ENCODE measurements around the gene TMED1.

The TMED1 gene

DNA sequence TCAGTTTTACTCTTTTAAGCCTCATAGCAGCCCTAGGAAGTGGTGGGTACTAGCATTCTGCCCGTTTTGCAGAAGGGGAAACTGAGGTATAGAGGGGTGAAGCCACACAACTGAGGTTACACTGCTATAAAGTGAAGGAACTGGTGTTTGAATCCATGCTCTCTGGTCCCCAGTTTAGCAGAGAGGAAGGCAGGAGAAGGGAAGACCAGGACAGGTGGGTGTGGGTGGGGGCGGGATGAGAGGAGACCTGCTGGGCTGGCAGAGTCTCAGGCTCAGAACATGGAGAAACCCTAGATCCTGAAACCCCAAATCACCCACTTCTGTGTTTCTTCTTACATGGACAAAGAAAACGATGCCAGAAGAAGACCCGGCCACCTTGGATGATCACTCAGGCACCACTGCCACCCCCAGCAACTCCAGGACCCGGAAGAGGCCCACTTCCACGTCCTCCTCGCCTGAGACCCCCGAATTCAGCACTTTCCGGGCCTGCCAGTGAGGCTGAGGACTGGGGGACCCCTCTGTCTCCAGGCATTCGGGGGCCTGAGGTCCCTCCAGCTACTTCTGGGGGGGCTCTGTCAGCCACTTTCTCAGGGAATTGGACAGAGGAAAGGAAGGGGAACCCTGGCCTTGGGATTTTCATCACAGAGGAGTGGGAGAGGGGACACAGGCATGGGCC is 33.0 kb upstream of the TMED1 start:
- H3K4me3 ChIP-seq (ENCODE audit: control insufficient read depth, low read depth, low read length), result no peak overlapping the region
- TF ChIP-seq, protein P1, sequence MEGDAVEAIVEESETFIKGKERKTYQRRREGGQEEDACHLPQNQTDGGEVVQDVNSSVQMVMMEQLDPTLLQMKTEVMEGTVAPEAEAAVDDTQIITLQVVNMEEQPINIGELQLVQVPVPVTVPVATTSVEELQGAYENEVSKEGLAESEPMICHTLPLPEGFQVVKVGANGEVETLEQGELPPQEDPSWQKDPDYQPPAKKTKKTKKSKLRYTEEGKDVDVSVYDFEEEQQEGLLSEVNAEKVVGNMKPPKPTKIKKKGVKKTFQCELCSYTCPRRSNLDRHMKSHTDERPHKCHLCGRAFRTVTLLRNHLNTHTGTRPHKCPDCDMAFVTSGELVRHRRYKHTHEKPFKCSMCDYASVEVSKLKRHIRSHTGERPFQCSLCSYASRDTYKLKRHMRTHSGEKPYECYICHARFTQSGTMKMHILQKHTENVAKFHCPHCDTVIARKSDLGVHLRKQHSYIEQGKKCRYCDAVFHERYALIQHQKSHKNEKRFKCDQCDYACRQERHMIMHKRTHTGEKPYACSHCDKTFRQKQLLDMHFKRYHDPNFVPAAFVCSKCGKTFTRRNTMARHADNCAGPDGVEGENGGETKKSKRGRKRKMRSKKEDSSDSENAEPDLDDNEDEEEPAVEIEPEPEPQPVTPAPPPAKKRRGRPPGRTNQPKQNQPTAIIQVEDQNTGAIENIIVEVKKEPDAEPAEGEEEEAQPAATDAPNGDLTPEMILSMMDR (conservative IDR thresholded peaks at IDR 0.05; ENCODE audit: control insufficient read depth, insufficient read depth, low read depth, low read length), result no peak

DNA sequence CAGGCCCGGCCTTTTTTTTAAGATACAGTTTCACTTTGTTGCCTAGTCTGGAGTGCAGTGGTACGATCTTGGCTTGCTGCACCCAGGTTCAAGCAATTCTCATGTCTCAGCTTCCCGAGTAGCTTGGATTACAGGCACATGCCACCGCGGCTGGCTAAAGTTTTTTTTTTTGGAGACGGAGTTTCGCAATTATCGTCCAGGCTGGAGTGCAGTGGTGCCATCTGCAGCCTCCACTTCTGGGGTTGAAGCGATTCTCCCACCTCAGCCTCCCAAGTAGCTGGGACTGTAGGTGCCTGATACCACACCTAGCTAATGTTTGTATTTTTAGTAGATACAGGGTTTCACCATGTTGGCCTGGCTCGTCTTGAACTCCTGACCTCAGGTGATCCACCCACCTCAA is 30.5 kb upstream of the TMED1 start:
- TF ChIP-seq, protein P1 (conservative IDR thresholded peaks at IDR 0.05; ENCODE audit: control insufficient read depth, insufficient read depth, low read depth, low read length), result no peak
- DNase-seq (ENCODE audit: low read depth), result no peak
- no peak overlapping the region for H3K4me3 ChIP-seq (ENCODE audit: control insufficient read depth, low read depth, low read length)

More for the DNA sequence above, 33.0 kb upstream of the TMED1 start:
- DNase-seq (ENCODE audit: low read depth), result no peak

DNA sequence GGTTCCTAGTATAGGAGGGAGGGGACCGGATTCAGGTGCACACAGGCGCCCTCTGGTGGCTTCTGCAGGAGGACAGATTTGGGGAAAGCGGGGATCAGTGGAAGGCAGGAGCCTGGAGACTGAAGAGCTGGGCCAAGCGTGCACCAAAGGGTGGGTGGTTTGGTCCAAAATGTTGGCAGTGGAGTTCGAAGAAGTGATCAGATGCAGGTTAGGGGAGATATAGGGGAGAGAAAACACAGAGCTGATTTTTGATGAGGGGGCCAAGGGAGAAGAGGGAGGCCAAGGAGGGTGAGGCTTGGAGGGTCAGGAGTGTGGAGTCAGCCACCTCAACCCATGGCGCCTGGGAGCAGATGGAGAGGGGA is 28.5 kb upstream of the TMED1 start:
- DNase-seq (ENCODE audit: low read depth), result peak; percentile 71
- TF ChIP-seq, protein P1 (conservative IDR thresholded peaks at IDR 0.05; ENCODE audit: control insufficient read depth, insufficient read depth, low read depth, low read length), result peak; percentile 91
- H3K4me3 ChIP-seq (ENCODE audit: control insufficient read depth, low read depth, low read length), result no peak overlapping the region

DNA sequence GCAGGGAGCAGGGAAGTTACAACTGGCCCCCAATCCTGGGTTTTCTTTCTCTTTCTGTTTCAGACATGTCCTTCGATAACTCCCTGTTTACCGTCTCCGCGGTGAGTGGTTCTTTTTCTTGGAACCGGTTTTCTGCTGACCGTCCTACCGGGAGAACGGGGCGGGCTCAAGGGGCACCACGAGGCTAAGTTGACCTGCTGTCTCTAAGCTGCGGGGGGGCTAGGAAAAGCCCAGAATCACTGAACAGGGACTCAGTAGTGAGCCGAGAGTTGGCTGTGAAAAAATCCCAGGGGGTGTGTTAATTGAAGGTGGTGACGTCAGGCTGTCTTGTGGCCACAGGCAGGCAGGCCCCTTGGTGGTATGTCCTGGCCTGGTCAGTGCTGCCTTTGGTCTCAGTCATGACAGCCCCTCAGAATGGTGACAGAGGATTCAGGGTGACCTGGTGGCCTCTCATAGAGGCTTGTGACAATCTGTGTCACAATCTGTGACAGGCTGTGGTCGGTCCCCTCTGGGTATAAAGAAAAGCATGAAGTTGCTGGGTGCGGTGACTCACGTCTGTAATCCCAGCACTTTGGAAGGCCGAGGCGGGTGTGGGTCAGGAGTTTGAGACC is 27.2 kb upstream of the TMED1 start:
- H3K4me3 ChIP-seq (ENCODE audit: control insufficient read depth, low read depth, low read length), result no peak overlapping the region
- TF ChIP-seq, protein P1 (conservative IDR thresholded peaks at IDR 0.05; ENCODE audit: control insufficient read depth, insufficient read depth, low read depth, low read length), result no peak
- peak; percentile 72 for DNase-seq (ENCODE audit: low read depth)

DNA sequence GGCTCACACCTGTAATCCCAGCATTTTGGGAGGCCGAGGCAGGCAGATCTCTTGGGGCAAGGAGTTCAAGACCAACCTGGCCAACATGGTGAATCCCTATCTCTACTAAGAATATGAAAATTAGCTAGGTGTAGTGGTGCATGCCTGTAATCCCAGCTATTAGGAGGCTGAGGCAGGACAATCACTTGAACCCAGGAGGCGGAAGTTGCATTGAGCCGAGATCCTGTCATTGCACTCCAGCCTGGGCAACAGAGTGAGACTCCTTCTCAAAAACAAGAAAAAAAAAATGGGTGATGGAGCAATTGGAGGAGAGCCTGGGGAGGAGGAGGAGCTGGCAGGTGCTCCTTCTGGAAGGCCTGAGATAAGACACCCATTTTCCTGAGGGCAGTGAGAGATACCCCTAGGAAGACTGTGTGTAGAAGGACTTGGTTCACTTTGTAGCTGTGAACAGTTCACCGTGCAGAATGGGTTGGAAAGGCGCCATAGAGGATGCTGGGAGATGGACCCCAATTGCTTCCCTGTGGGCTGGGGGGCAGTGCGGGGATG is 26.6 kb upstream of the TMED1 start:
- no peak for DNase-seq (ENCODE audit: low read depth)
- TF ChIP-seq, protein P1 (conservative IDR thresholded peaks at IDR 0.05; ENCODE audit: control insufficient read depth, insufficient read depth, low read depth, low read length), result no peak
- H3K4me3 ChIP-seq (ENCODE audit: control insufficient read depth, low read depth, low read length), result no peak overlapping the region

DNA sequence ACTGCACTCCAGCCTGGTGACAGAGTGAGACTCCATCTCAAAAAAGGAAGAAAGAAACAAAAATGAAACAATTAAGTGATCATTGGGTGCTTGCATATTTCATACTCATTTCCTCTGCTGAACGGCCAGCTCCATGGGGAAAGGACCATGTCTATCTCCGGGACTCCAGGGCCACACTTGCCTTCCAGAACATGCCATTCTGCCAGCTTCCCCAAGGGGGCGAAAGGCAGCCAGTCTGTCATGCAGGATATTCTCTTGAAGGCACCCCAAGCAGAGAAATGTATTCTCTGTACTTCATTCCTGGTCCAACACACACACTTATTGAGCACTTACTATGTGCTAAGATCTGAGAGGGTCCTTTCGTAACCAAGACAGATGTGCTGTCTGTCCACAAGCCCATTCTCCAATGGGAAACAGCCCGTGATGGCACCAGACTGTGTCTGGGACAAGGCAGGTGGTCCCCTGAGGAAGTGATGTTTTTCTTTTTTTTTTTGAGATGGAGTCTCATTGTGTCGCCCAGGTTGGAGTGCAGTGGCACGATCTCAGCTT is 25.2 kb upstream of the TMED1 start:
- no peak for DNase-seq (ENCODE audit: low read depth)
- H3K4me3 ChIP-seq (ENCODE audit: control insufficient read depth, low read depth, low read length), result no peak overlapping the region
- TF ChIP-seq, protein P1 (conservative IDR thresholded peaks at IDR 0.05; ENCODE audit: control insufficient read depth, insufficient read depth, low read depth, low read length), result peak; percentile 59
